Measurements from ENCODE around the gene OBP2A. TPM values are rescaled to one million over a fixed set of nuclear protein-coding genes. Genes with fewer than 3 reads are reported as not detected.

Gene OBP2A
- total and polyA plus RNA-seq, 10 of the 15 experiments (the other 5 are each of a cell fraction or from before 2014, with no cell fraction given), result not detected

DNA sequence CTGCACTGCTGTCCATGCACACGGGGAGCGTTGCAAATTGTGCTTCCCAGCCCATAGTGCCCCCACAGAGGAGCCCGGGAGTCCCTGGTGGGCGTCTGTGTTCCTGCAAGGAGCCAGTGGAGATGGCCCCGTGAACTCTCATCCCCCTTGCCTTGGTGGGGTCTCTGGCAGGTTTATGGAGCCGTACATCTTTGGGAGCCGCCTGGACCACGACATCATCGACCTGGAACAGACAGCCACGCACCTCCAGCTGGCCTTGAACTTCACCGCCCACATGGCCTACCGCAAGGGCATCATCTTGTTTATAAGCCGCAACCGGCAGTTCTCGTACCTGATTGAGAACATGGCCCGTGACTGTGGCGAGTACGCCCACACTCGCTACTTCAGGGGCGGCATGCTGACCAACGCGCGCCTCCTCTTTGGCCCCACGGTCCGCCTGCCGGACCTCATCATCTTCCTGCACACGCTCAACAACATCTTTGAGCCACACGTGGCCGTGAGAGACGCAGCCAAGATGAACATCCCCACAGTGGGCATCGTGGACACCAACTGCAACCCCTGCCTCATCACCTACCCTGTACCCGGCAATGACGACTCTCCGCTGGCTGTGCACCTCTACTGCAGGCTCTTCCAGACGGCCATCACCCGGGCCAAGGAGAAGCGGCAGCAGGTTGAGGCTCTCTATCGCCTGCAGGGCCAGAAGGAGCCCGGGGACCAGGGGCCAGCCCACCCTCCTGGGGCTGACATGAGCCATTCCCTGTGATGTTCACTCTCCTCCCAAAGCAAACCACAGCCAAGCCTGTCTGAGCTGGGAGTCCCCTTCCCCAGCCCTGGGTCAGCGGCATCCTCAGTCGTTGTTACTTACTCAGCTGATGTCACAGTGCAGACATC is 42.3 kb upstream of the OBP2A start (continued):
- TF ChIP-seq ZBTB11 (CRISPR knock-in tag; IDR thresholded peaks at IDR 0.05), result no peak
- no peak for TF ChIP-seq KAT2A (conservative IDR thresholded peaks at IDR 0.05; ENCODE audit: control insufficient read depth, low read depth, low read length)
- no peak for TF ChIP-seq MYB (IDR thresholded peaks at IDR 0.05; ENCODE audit: borderline replicate concordance, low read depth, low read length)
- no peak for TF ChIP-seq REST (IDR thresholded peaks at IDR 0.05; ENCODE audit: low read depth, low read length)
- TF ChIP-seq RELA (IDR thresholded peaks at IDR 0.05; ENCODE audit: borderline replicate concordance, partially characterized antibody), result no peak
- TF ChIP-seq, protein P1, sequence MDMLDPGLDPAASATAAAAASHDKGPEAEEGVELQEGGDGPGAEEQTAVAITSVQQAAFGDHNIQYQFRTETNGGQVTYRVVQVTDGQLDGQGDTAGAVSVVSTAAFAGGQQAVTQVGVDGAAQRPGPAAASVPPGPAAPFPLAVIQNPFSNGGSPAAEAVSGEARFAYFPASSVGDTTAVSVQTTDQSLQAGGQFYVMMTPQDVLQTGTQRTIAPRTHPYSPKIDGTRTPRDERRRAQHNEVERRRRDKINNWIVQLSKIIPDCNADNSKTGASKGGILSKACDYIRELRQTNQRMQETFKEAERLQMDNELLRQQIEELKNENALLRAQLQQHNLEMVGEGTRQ (IDR thresholded peaks at IDR 0.05; ENCODE audit: borderline replicate concordance, low read depth, low read length), result no peak
- TF ChIP-seq ZNF207 (IDR thresholded peaks at IDR 0.05; ENCODE audit: borderline replicate concordance), result no peak
- TF ChIP-seq EZH2 (IDR thresholded peaks at IDR 0.05; ENCODE audit: borderline replicate concordance, control insufficient read depth, low read depth, low read length), result no peak
- TF ChIP-seq HCFC1 (IDR thresholded peaks at IDR 0.05; ENCODE audit: low read length), result no peak

Data from GM12878 (cell line).